ENCODE results near the gene NKIRAS2.

The NKIRAS2 gene

GRCh38 chr17:42053731-42054500 lies 34.0 kb downstream of the NKIRAS2 start:
- DNase-seq (ENCODE audit: extremely low read depth in 1 of 2, low read depth in 1 of 2) = no peak

GRCh38 chr17:42055027-42055426 lies 35.1 kb downstream of the NKIRAS2 start:
- DNase-seq (ENCODE audit: extremely low read depth in 1 of 2, low read depth in 1 of 2) = no peak

- DNase-seq (ENCODE audit: extremely low read depth in 1 of 2, low read depth in 1 of 2) = no peak
Observed at GRCh38 chr17:42055496-42055895, 35.6 kb downstream of the NKIRAS2 start.

GRCh38 chr17:42056635-42057034 lies 36.7 kb downstream of the NKIRAS2 start:
- no peak for DNase-seq (ENCODE audit: extremely low read depth in 1 of 2, low read depth in 1 of 2)

- DNase-seq (ENCODE audit: extremely low read depth in 1 of 2, low read depth in 1 of 2) = no peak
Observed at GRCh38 chr17:42058063-42058462, 38.2 kb downstream of the NKIRAS2 start.

GRCh38 chr17:42059815-42060214 lies 39.9 kb downstream of the NKIRAS2 start:
- no peak for DNase-seq (ENCODE audit: extremely low read depth in 1 of 2, low read depth in 1 of 2)

- no peak for DNase-seq (ENCODE audit: extremely low read depth in 1 of 2, low read depth in 1 of 2)
Observed at GRCh38 chr17:42060231-42060630, 40.3 kb downstream of the NKIRAS2 start.

GRCh38 chr17:42061646-42062487 lies 42.0 kb downstream of the NKIRAS2 start:
- no peak for DNase-seq (ENCODE audit: extremely low read depth in 1 of 2, low read depth in 1 of 2)

- DNase-seq (ENCODE audit: extremely low read depth in 1 of 2, low read depth in 1 of 2) = no peak
Observed at GRCh38 chr17:42062681-42063080, 42.8 kb downstream of the NKIRAS2 start.

GRCh38 chr17:42065201-42065600 lies 45.3 kb downstream of the NKIRAS2 start:
- DNase-seq (ENCODE audit: extremely low read depth in 1 of 2, low read depth in 1 of 2) = no peak

- DNase-seq (ENCODE audit: extremely low read depth in 1 of 2, low read depth in 1 of 2) = peak in 1 of 2 donors; percentile 51
Observed at GRCh38 chr17:42067371-42068091, 47.6 kb downstream of the NKIRAS2 start.

- no peak for DNase-seq (ENCODE audit: extremely low read depth in 1 of 2, low read depth in 1 of 2)
Observed at GRCh38 chr17:42068979-42069378, 49.1 kb downstream of the NKIRAS2 start.

GRCh38 chr17:42071810-42072209 lies 51.9 kb downstream of the NKIRAS2 start:
- no peak for DNase-seq (ENCODE audit: extremely low read depth in 1 of 2, low read depth in 1 of 2)

GRCh38 chr17:42072323-42073187 lies 52.7 kb downstream of the NKIRAS2 start:
- no peak for DNase-seq (ENCODE audit: extremely low read depth in 1 of 2, low read depth in 1 of 2)

All from activated CD8-positive, alpha-beta memory T cell treated with anti-CD3 and anti-CD28 coated beads for 1 hour (primary cell).